Tibial nerve (tissue), 4 donors: Measurements from ENCODE around the gene NDFIP2.

ENCODE experiments used
- EP300 ChIP-seq, 2 donors: sonication (generic); formaldehyde crosslinking; IDR thresholded peaks; one replicate each; pipeline ENCODE4 v1.6.1; 2017; ENCODE audit warnings: antibody characterized with exemption in 2 of 2, mild to moderate bottlenecking in 1 of 2
- POLR2A ChIP-seq, 2 donors: fragments of 450-650 bp; IDR thresholded peaks; one replicate each; pipeline ENCODE4 v1.6.1; 2017; ENCODE audit warnings: antibody characterized with exemption in 2 of 2, mild to moderate bottlenecking in 2 of 2, moderate library complexity in 2 of 2
- TF ChIP-seq, protein P1 (sequence below), 5 experiments: fragments of 200-600 bp in 3 of 5; fragments of 450-650 bp in 2 of 5; sonication (generic) in 3 of 5; IDR thresholded peaks; one replicate each; pipeline ENCODE4 v1.5.1; 2016 to 2019; ENCODE audit warnings: antibody characterized with exemption in 5 of 5, mild to moderate bottlenecking in 3 of 5, moderate library complexity in 2 of 5

- TF ChIP-seq POLR2A (IDR thresholded peaks at IDR 0.05) (no peak), EP300 (IDR thresholded peaks at IDR 0.05) (no peak)
- TF ChIP-seq, protein P1, sequence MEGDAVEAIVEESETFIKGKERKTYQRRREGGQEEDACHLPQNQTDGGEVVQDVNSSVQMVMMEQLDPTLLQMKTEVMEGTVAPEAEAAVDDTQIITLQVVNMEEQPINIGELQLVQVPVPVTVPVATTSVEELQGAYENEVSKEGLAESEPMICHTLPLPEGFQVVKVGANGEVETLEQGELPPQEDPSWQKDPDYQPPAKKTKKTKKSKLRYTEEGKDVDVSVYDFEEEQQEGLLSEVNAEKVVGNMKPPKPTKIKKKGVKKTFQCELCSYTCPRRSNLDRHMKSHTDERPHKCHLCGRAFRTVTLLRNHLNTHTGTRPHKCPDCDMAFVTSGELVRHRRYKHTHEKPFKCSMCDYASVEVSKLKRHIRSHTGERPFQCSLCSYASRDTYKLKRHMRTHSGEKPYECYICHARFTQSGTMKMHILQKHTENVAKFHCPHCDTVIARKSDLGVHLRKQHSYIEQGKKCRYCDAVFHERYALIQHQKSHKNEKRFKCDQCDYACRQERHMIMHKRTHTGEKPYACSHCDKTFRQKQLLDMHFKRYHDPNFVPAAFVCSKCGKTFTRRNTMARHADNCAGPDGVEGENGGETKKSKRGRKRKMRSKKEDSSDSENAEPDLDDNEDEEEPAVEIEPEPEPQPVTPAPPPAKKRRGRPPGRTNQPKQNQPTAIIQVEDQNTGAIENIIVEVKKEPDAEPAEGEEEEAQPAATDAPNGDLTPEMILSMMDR (IDR thresholded peaks at IDR 0.05): no peak
Measured at GRCh38 chr13:79503473-79504017, 22.6 kb downstream of the NDFIP2 start.
